ENCODE measurements around the gene TPST1. TPM values are rescaled to one million over a fixed set of nuclear protein-coding genes. Genes with fewer than 3 reads are reported as not detected.

The TPST1 gene
- total RNA-seq, 1 donor from 2014 or later, result 29.6 TPM

- no peaks in the 10 kb centered on the region for H3K27me3 Mint-ChIP-seq
- no peak overlapping the region for H3K4me3 Mint-ChIP-seq (ENCODE audit: low read depth)
- no peaks in the 10 kb centered on the region for H3K9me3 Mint-ChIP-seq (ENCODE audit: low read depth)
- TF ChIP-seq, protein P1, sequence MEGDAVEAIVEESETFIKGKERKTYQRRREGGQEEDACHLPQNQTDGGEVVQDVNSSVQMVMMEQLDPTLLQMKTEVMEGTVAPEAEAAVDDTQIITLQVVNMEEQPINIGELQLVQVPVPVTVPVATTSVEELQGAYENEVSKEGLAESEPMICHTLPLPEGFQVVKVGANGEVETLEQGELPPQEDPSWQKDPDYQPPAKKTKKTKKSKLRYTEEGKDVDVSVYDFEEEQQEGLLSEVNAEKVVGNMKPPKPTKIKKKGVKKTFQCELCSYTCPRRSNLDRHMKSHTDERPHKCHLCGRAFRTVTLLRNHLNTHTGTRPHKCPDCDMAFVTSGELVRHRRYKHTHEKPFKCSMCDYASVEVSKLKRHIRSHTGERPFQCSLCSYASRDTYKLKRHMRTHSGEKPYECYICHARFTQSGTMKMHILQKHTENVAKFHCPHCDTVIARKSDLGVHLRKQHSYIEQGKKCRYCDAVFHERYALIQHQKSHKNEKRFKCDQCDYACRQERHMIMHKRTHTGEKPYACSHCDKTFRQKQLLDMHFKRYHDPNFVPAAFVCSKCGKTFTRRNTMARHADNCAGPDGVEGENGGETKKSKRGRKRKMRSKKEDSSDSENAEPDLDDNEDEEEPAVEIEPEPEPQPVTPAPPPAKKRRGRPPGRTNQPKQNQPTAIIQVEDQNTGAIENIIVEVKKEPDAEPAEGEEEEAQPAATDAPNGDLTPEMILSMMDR (IDR thresholded peaks at IDR 0.05; ENCODE audit: unreplicated experiment), result no peak
- H3K4me1 Mint-ChIP-seq (ENCODE audit: low read depth), result peaks cover 6% of the 10 kb centered on the region
- H3K27ac Mint-ChIP-seq, result no peak overlapping the region
- no peak for DNase-seq (ENCODE audit: low spot score, unreplicated experiment)
- peaks cover 8% of the 10 kb centered on the region for H3K36me3 Mint-ChIP-seq (ENCODE audit: insufficient read depth)
These were observed 52.3 kb downstream of the TPST1 start for GRCh38 chr7:66257481-66257880.

- DNase-seq (ENCODE audit: low spot score, unreplicated experiment), result no peak
- peak overlapping the region; percentile 33 for H3K27ac Mint-ChIP-seq
These were observed 53.3 kb downstream of the TPST1 start for GRCh38 chr7:66258409-66258808.

DNA sequence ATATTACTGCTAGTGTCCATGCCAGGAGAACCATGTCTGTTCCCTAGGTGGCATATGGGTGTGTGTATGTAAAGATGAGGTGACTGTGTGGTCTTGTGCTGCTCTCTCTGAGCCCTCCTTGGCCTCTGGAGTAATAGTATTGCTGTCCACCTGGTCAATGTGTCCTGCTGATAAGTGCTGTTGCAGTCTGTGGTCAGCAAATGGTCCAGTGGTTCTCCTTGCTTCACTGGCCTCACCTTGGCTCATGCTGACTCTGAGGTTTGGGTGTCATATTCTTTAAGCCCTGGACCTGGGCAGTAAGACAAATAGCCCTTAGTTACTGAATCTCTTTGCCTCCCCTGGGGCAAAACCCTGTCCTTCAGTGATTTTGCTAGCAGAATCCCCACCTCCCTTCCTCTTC lies 56.8 kb downstream of the TPST1 start:
- no peak overlapping the region for H3K4me3 Mint-ChIP-seq (ENCODE audit: low read depth)
- peaks cover 6% of the 10 kb centered on the region for H3K4me1 Mint-ChIP-seq (ENCODE audit: low read depth)
- peaks cover 23% of the 10 kb centered on the region for H3K9me3 Mint-ChIP-seq (ENCODE audit: low read depth)
- no peak overlapping the region for H3K27ac Mint-ChIP-seq
- DNase-seq (ENCODE audit: low spot score, unreplicated experiment), result no peak
- H3K36me3 Mint-ChIP-seq (ENCODE audit: insufficient read depth), result peaks cover 25% of the 10 kb centered on the region
- H3K27me3 Mint-ChIP-seq, result no peaks in the 10 kb centered on the region
- TF ChIP-seq, protein P1 (IDR thresholded peaks at IDR 0.05; ENCODE audit: unreplicated experiment), result no peak

More at GRCh38 chr7:66258409-66258808, 53.3 kb downstream of the TPST1 start:
- H3K27me3 Mint-ChIP-seq, result no peaks in the 10 kb centered on the region
- H3K4me1 Mint-ChIP-seq (ENCODE audit: low read depth), result peaks cover 6% of the 10 kb centered on the region
- H3K36me3 Mint-ChIP-seq (ENCODE audit: insufficient read depth), result peaks cover 9% of the 10 kb centered on the region
- TF ChIP-seq, protein P1 (IDR thresholded peaks at IDR 0.05; ENCODE audit: unreplicated experiment), result no peak
- peaks cover 1% of the 10 kb centered on the region for H3K9me3 Mint-ChIP-seq (ENCODE audit: low read depth)
- H3K4me3 Mint-ChIP-seq (ENCODE audit: low read depth), result no peak overlapping the region

- Mint-ChIP-seq H3K9me3 (ENCODE audit: low read depth) (peaks cover 31% of the 10 kb centered on the region), H3K27me3 (no peaks in the 10 kb centered on the region), H3K36me3 (ENCODE audit: insufficient read depth) (peaks cover 26% of the 10 kb centered on the region), H3K27ac (no peak overlapping the region), H3K4me3 (ENCODE audit: low read depth) (no peak overlapping the region), H3K4me1 (ENCODE audit: low read depth) (peaks cover 1% of the 10 kb centered on the region)
- TF ChIP-seq, protein P1 (IDR thresholded peaks at IDR 0.05; ENCODE audit: unreplicated experiment), result no peak
- no peak for DNase-seq (ENCODE audit: low spot score, unreplicated experiment)
These were observed 58.8 kb downstream of the TPST1 start for GRCh38 chr7:66263936-66264335.

DNA sequence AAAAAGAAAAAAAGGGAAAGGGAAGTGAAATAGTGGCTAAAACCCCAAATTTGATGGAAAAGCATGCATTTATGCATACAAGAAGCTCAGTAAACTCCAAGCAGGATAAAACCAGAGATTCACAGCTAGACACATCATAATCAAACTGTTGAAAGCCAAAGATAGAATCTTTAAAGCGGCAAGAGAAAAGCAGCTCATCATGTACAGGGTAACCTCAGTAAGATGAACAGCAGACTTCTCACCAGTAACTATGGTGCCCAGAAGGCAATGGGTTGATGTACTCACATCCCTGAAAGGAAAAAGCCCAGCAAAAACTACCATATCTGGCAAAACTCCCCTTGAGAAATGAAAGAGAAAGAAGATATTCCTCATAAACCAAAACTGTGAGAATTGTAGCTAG lies 60.4 kb downstream of the TPST1 start:
- H3K9me3 Mint-ChIP-seq (ENCODE audit: low read depth), result peaks cover 31% of the 10 kb centered on the region
- DNase-seq (ENCODE audit: low spot score, unreplicated experiment), result no peak
- TF ChIP-seq, protein P1 (IDR thresholded peaks at IDR 0.05; ENCODE audit: unreplicated experiment), result no peak
- peaks cover 26% of the 10 kb centered on the region for H3K36me3 Mint-ChIP-seq (ENCODE audit: insufficient read depth)
- no peaks in the 10 kb centered on the region for H3K27me3 Mint-ChIP-seq
- H3K4me3 Mint-ChIP-seq (ENCODE audit: low read depth), result no peak overlapping the region
- H3K4me1 Mint-ChIP-seq (ENCODE audit: low read depth), result no peaks in the 10 kb centered on the region
- H3K27ac Mint-ChIP-seq, result no peak overlapping the region
